Activated T-cell treated with anti-CD3 and anti-CD28 coated beads for 24 hours (primary cell): ENCODE data around the gene ARAP1.

Experiments used
- DNase-seq: peaks from one replicate; pipeline ENCODE4 v3.0.0-alpha.2; 2020; ENCODE audit warnings: low read depth

The ARAP1 gene

DNA sequence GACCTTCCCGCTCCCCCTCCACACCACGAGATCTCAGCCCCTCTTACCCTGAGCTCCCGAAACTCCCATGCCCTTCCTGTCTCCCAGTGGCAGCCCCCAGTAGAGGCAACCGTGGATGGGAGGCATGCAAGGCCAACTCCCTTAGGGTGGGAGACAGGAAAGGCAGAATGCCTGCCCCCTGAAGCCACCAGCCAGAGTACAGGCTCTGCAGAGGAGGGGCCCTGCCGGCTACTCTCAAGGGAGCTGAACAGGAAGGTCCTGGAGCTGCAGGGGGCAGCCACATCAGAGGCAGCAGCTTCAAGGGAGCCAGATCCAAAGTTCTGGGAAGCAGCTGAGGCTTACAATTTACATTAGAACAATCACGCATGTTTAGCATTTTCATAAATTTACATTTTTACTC lies 116.3 kb downstream of the ARAP1 start:
- DNase-seq = no peak

DNA sequence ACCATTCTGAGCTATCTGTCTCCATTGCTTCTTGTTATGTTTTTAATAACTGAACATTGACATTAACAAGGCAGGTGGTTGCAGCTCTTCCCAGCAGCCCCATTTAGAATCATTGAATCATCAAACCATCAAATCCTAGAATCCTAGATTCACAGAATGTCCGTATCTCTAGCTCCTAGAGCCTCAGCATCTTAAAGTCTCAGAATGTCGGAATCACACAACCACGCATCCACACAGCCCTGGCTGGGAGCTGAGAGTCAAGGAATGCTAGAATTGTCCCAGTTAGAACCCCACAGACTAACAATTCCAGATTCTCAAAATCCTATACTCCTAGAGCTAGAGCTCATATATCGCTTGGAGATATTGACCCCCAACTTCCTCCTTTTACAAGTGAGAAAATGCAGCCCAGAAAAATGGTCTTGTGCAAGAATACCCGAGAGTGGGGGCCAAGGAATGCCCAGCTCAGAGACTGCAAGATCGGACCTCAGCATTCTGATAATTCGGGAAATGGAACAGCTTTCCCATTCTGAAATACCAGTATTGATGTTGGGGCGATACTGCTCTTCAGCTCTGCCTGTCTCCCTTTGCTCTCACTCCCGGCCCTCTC lies 116.8 kb downstream of the ARAP1 start:
- DNase-seq = no peak
